ENCODE measurements around the gene SDCBP2. TPM values are rescaled to one million over a fixed set of nuclear protein-coding genes. Genes with fewer than 3 reads are reported as not detected.

SDCBP2 gene
- total and polyA plus RNA-seq, 2 of the 13 experiments (the other 11 are each of a cell fraction or from before 2014, with no cell fraction given) = 1.2 to 2.4 TPM

DNA sequence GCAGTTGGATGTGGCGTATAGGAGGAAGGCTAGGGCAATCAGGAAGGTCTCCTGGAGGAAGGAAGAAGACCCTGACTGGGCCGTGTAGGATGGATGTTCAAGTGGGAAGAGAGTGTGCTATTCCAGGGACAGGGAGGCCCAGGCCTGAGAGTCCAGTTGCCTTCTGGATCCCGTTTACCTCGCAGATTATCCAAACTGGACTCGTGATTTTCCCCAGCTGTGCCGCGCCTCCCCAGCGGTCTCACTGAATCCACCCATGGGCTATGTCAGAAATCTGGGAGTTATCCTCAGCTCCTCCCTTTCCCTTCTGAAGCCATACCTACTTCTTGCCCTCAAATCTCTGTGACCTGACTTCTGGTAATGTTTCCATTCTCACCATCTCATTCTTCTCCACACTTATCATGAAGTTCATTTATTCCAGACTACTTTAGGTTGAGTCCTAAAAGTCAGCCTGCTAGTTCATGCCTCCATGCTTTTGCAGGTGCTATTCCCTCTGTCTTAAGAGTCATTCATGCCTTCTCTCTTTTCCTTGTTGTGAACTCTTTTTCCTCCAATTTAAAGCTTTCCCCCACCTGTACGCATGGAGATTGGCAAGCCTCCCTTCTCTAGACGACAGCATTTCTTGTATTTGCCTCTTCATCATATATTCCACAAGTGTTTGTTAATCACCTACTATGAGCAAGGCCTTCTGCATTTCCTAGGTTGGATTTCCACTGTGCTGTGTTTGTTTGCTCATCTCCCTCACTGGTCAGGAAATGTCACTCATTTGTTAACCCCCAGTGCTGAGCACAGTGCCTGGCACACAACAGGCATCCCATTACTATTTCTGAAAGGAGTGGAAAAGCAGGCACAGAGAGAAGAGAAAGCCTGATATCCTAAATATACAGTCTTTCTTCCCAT is 2.7 kb downstream of the SDCBP2 start (continued):
- TF ChIP-seq, protein P1, sequence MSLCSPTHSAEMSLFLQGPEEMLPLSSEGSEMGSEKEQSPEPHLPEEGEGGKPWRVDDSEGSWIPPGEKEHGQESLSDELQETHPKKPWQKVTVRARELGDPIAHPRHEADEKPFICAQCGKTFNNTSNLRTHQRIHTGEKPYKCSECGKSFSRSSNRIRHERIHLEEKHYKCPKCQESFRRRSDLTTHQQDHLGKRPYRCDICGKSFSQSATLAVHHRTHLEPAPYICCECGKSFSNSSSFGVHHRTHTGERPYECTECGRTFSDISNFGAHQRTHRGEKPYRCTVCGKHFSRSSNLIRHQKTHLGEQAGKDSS (CRISPR knock-in tag; IDR thresholded peaks at IDR 0.05; ENCODE audit: borderline replicate concordance, low read depth) = no peak
- TF ChIP-seq, protein P2, sequence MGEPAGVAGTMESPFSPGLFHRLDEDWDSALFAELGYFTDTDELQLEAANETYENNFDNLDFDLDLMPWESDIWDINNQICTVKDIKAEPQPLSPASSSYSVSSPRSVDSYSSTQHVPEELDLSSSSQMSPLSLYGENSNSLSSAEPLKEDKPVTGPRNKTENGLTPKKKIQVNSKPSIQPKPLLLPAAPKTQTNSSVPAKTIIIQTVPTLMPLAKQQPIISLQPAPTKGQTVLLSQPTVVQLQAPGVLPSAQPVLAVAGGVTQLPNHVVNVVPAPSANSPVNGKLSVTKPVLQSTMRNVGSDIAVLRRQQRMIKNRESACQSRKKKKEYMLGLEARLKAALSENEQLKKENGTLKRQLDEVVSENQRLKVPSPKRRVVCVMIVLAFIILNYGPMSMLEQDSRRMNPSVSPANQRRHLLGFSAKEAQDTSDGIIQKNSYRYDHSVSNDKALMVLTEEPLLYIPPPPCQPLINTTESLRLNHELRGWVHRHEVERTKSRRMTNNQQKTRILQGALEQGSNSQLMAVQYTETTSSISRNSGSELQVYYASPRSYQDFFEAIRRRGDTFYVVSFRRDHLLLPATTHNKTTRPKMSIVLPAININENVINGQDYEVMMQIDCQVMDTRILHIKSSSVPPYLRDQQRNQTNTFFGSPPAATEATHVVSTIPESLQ (CRISPR knock-in tag; conservative IDR thresholded peaks at IDR 0.05) = no peak
- TF ChIP-seq, protein P3, sequence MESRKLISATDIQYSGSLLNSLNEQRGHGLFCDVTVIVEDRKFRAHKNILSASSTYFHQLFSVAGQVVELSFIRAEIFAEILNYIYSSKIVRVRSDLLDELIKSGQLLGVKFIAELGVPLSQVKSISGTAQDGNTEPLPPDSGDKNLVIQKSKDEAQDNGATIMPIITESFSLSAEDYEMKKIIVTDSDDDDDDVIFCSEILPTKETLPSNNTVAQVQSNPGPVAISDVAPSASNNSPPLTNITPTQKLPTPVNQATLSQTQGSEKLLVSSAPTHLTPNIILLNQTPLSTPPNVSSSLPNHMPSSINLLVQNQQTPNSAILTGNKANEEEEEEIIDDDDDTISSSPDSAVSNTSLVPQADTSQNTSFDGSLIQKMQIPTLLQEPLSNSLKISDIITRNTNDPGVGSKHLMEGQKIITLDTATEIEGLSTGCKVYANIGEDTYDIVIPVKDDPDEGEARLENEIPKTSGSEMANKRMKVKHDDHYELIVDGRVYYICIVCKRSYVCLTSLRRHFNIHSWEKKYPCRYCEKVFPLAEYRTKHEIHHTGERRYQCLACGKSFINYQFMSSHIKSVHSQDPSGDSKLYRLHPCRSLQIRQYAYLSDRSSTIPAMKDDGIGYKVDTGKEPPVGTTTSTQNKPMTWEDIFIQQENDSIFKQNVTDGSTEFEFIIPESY (CRISPR knock-in tag; IDR thresholded peaks at IDR 0.05) = peak; percentile 33; the same call in 1 of the 2 replicates
- TF ChIP-seq, protein P4, sequence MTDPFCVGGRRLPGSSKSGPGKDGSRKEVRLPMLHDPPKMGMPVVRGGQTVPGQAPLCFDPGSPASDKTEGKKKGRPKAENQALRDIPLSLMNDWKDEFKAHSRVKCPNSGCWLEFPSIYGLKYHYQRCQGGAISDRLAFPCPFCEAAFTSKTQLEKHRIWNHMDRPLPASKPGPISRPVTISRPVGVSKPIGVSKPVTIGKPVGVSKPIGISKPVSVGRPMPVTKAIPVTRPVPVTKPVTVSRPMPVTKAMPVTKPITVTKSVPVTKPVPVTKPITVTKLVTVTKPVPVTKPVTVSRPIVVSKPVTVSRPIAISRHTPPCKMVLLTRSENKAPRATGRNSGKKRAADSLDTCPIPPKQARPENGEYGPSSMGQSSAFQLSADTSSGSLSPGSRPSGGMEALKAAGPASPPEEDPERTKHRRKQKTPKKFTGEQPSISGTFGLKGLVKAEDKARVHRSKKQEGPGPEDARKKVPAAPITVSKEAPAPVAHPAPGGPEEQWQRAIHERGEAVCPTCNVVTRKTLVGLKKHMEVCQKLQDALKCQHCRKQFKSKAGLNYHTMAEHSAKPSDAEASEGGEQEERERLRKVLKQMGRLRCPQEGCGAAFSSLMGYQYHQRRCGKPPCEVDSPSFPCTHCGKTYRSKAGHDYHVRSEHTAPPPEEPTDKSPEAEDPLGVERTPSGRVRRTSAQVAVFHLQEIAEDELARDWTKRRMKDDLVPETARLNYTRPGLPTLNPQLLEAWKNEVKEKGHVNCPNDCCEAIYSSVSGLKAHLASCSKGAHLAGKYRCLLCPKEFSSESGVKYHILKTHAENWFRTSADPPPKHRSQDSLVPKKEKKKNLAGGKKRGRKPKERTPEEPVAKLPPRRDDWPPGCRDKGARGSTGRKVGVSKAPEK (CRISPR knock-in tag; IDR thresholded peaks at IDR 0.05; ENCODE audit: borderline replicate concordance) = no peak
- no peak; the same call in 1 of the 2 replicates for TF ChIP-seq ZNF274 (CRISPR knock-in tag; IDR thresholded peaks at IDR 0.05)
- no peak; the same call in 1 of the 2 replicates for TF ChIP-seq RELA (CRISPR knock-in tag; IDR thresholded peaks at IDR 0.05)
- no peak for TF ChIP-seq HDAC6 (IDR thresholded peaks at IDR 0.05; ENCODE audit: low read depth, low read length)
- TF ChIP-seq ZNF230 (CRISPR knock-in tag; IDR thresholded peaks at IDR 0.05) = no peak
- TF ChIP-seq ZBTB7B (CRISPR knock-in tag; IDR thresholded peaks at IDR 0.05) = no peak
- no peak for TF ChIP-seq ZFP62 (CRISPR knock-in tag; IDR thresholded peaks at IDR 0.05)
- no peak for TF ChIP-seq ZNF549 (CRISPR knock-in tag; IDR thresholded peaks at IDR 0.05)
